Neural progenitor cell (in vitro differentiated cells): ENCODE measurements around the gene SDK2. TPM values are rescaled to one million over a fixed set of nuclear protein-coding genes. Genes with fewer than 3 reads are reported as not detected.

ENCODE experiments used
- DNase-seq: peaks from one replicate; pipeline ENCODE4 v3.0.0-alpha.2; 2016; ENCODE audit warnings: low spot score
- H2AFZ ChIP-seq: fragments of 200-600 bp; sonication (generic); replicated peaks from 2 replicates; pipeline ENCODE4 v1.6.1; 2016; ENCODE audit warnings: antibody characterized with exemption
- H3F3A ChIP-seq: fragments of 200-600 bp; sonication (generic); 2 replicates; pipeline ENCODE4 v1.6.1; 2016; ENCODE audit warnings: antibody characterized with exemption, low read depth
- H3K27ac ChIP-seq: fragments of 200-600 bp; sonication (generic); 2 replicates; pipeline ENCODE4 v1.5.1; 2016; ENCODE audit warnings: mild to moderate bottlenecking
- H3K27me3 ChIP-seq: fragments of 200-600 bp; sonication (generic); 2 replicates; pipeline ENCODE4 v1.6.1; 2016; ENCODE audit warnings: mild to moderate bottlenecking, moderate library complexity
- H3K36me3 ChIP-seq: fragments of 200-600 bp; sonication (generic); 2 replicates; pipeline ENCODE4 v1.5.1; 2016
- H3K4me1 ChIP-seq: fragments of 200-600 bp; sonication (generic); 2 replicates; pipeline ENCODE4 v1.6.1; 2016; ENCODE audit warnings: mixed run types
- H3K4me2 ChIP-seq: fragments of 200-600 bp; sonication (generic); 2 replicates; pipeline ENCODE4 v1.6.1; 2016
- H3K4me3 ChIP-seq: fragments of 200-600 bp; sonication (generic); 2 replicates; pipeline ENCODE4 v1.5.1; 2016
- H3K79me2 ChIP-seq: fragments of 200-600 bp; sonication (generic); 2 replicates; pipeline ENCODE4 v1.6.1; 2016; ENCODE audit warnings: low read depth
- H3K9ac ChIP-seq: fragments of 200-600 bp; sonication (generic); 2 replicates; pipeline ENCODE4 v1.6.1; 2016
- H3K9me3 ChIP-seq: fragments of 200-600 bp; sonication (generic); 2 replicates; pipeline ENCODE4 v1.5.1; 2016; ENCODE audit warnings: low read depth
- H4K20me1 ChIP-seq: fragments of 200-600 bp; sonication (generic); 2 replicates; pipeline ENCODE4 v1.6.1; 2016; ENCODE audit warnings: low read depth
- H3K27ac Mint-ChIP-seq: 3 replicates; pipeline ENCODE4 v1.8.0; 2021; ENCODE audit warnings: mixed read lengths
- H3K27me3 Mint-ChIP-seq: 2 replicates; pipeline ENCODE4 v1.8.0; 2022; ENCODE audit warnings: low read depth, mild to moderate bottlenecking, inconsistent platforms, moderate library complexity, mixed read lengths; ENCODE audit not compliant: insufficient read depth
- H3K36me3 Mint-ChIP-seq: 3 replicates; pipeline ENCODE4 v1.8.0; 2021; ENCODE audit warnings: mixed read lengths
- H3K4me1 Mint-ChIP-seq: 3 replicates; pipeline ENCODE4 v1.8.0; 2021; ENCODE audit warnings: mixed read lengths
- H3K4me3 Mint-ChIP-seq: 3 replicates; pipeline ENCODE4 v1.8.0; 2021; ENCODE audit warnings: mild to moderate bottlenecking, moderate library complexity, mixed read lengths
- H3K9me3 Mint-ChIP-seq: 3 replicates; pipeline ENCODE4 v1.8.0; 2020; ENCODE audit warnings: mixed read lengths
- EZH2 ChIP-seq: fragments of 200-600 bp; sonication (generic); IDR thresholded peaks from 2 replicates; pipeline ENCODE4 v1.6.1; 2017; ENCODE audit warnings: antibody characterized with exemption, mild to moderate bottlenecking, moderate library complexity
- EZH2phosphoT487 ChIP-seq: fragments of 200-600 bp; sonication (generic); IDR thresholded peaks from 2 replicates; pipeline ENCODE4 v1.6.1; 2017; ENCODE audit warnings: antibody characterized with exemption
- total RNA-seq: library from RNA; depleted of rRNA; stranded (reverse); fragments of >200 nt; gene quantifications from 2 replicates; pipeline ENCODE4 v1.2.3, GENCODE V29; 2015; ENCODE audit warnings: low replicate concordance
- TF ChIP-seq, protein P1 (sequence below): fragments of 200-600 bp; sonication (generic); IDR thresholded peaks from 2 replicates; pipeline ENCODE4 v1.5.1; 2017; ENCODE audit warnings: antibody characterized with exemption, mild to moderate bottlenecking

The SDK2 gene
- total RNA-seq, 1 donor from 2014 or later = 15.3 TPM

GRCh38 chr17:73357318-73357717 lies 286.9 kb downstream of the SDK2 start:
- Histone ChIP-seq H3F3A (peaks cover 31% of the 10 kb centered on the region), H3K36me3 (no peaks in the 10 kb centered on the region), H3K4me1 (peaks cover 30% of the 10 kb centered on the region), H3K27ac (no peak overlapping the region), H3K4me3 (no peak overlapping the region), H3K79me2 (no peaks in the 10 kb centered on the region), H2AFZ (no peak overlapping the region), H4K20me1 (peaks cover 33% of the 10 kb centered on the region), H3K9me3 (no peaks in the 10 kb centered on the region), H3K9ac (no peak overlapping the region), H3K4me2 (no peak overlapping the region), H3K27me3 (no peaks in the 10 kb centered on the region)
- Mint-ChIP-seq H3K4me3 (no peak overlapping the region), H3K27me3 (peaks cover 4% of the 10 kb centered on the region), H3K36me3 (peaks cover 27% of the 10 kb centered on the region), H3K9me3 (no peaks in the 10 kb centered on the region), H3K4me1 (peaks cover 27% of the 10 kb centered on the region), H3K27ac (no peak overlapping the region)
- no peak for DNase-seq
- TF ChIP-seq EZH2 (no peak), EZH2phosphoT487 (no peak)
- TF ChIP-seq, protein P1, sequence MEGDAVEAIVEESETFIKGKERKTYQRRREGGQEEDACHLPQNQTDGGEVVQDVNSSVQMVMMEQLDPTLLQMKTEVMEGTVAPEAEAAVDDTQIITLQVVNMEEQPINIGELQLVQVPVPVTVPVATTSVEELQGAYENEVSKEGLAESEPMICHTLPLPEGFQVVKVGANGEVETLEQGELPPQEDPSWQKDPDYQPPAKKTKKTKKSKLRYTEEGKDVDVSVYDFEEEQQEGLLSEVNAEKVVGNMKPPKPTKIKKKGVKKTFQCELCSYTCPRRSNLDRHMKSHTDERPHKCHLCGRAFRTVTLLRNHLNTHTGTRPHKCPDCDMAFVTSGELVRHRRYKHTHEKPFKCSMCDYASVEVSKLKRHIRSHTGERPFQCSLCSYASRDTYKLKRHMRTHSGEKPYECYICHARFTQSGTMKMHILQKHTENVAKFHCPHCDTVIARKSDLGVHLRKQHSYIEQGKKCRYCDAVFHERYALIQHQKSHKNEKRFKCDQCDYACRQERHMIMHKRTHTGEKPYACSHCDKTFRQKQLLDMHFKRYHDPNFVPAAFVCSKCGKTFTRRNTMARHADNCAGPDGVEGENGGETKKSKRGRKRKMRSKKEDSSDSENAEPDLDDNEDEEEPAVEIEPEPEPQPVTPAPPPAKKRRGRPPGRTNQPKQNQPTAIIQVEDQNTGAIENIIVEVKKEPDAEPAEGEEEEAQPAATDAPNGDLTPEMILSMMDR = no peak

DNA sequence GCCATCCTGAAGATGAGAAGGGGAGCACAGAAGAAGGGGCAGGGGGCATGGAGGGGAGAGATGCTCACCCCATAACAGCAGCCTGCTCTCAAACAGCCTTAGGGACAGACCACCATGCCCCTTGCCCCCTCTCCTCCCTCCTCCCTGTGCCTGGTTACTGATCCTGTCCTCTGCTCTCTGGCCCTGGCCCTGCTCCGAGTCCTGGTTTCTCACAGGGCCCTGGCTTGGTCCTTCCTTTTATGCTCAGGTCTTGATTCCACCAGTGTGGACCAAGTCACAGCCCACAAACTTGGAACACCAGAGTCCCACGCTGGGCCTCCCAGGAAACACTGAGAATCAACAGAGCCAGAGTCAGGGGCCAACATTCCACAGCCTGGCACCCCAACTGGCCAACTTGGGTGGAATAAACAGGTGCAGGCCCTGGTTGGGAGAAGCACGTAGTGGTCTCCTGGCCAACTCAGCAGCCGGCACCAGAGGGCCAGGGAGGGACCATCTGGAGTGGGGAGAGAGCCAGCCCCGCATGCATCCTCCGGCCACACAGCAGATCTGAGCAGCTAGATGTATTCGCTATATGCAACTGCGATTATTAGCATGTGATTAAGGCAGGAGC lies 287.6 kb downstream of the SDK2 start:
- H3K9me3 Mint-ChIP-seq = no peaks in the 10 kb centered on the region
- no peaks in the 10 kb centered on the region for H3K9me3 ChIP-seq
- no peaks in the 10 kb centered on the region for H3K79me2 ChIP-seq
- peaks cover 8% of the 10 kb centered on the region for H3K27me3 Mint-ChIP-seq
- peaks cover 25% of the 10 kb centered on the region for H3F3A ChIP-seq
- no peak overlapping the region for H3K9ac ChIP-seq
- peaks cover 31% of the 10 kb centered on the region for H3K36me3 Mint-ChIP-seq
- H2AFZ ChIP-seq = no peak overlapping the region
- DNase-seq = no peak
- no peak overlapping the region for H3K27ac ChIP-seq
- no peak overlapping the region for H3K4me2 ChIP-seq
- TF ChIP-seq, protein P1 = no peak
- TF ChIP-seq EZH2 (no peak), EZH2phosphoT487 (no peak)
- no peak overlapping the region for H3K4me3 ChIP-seq
- H3K27me3 ChIP-seq = no peaks in the 10 kb centered on the region
- H3K4me1 Mint-ChIP-seq = peaks cover 21% of the 10 kb centered on the region
- H3K36me3 ChIP-seq = no peaks in the 10 kb centered on the region
- H3K4me1 ChIP-seq = peaks cover 24% of the 10 kb centered on the region
- H3K27ac Mint-ChIP-seq = no peak overlapping the region
- no peak overlapping the region for H3K4me3 Mint-ChIP-seq
- peaks cover 27% of the 10 kb centered on the region for H4K20me1 ChIP-seq

GRCh38 chr17:73354423-73355284 lies 289.6 kb downstream of the SDK2 start:
- Mint-ChIP-seq H3K4me3 (no peak overlapping the region), H3K9me3 (peaks cover 3% of the 10 kb centered on the region), H3K4me1 (peaks cover 13% of the 10 kb centered on the region), H3K27me3 (peaks cover 11% of the 10 kb centered on the region), H3K27ac (no peak overlapping the region), H3K36me3 (peaks cover 38% of the 10 kb centered on the region)
- Histone ChIP-seq H3K36me3 (no peaks in the 10 kb centered on the region), H3K9ac (no peak overlapping the region), H4K20me1 (peaks cover 12% of the 10 kb centered on the region), H3K9me3 (no peaks in the 10 kb centered on the region), H3K4me3 (no peak overlapping the region), H3K4me1 (peaks cover 12% of the 10 kb centered on the region), H2AFZ (no peak overlapping the region), H3F3A (peaks cover 18% of the 10 kb centered on the region), H3K79me2 (no peaks in the 10 kb centered on the region), H3K4me2 (no peak overlapping the region), H3K27ac (no peak overlapping the region), H3K27me3 (no peaks in the 10 kb centered on the region)
- no peak for TF ChIP-seq EZH2
- no peak for TF ChIP-seq EZH2phosphoT487
- TF ChIP-seq, protein P1 = no peak
- DNase-seq = no peak
